HepG2 (cell line): ENCODE results near the gene IQCC. TPM values are rescaled to one million over a fixed set of nuclear protein-coding genes. Genes with fewer than 3 reads are reported as not detected.

Experiments
- ATAC-seq: fragments of 200-7000 bp; cut with Tn5 transposase; 3 replicates; pipeline ENCODE4 v1.9.1; 2020; ENCODE audit warnings: mild to moderate bottlenecking, moderate library complexity
- BruUV-seq: library from RNA; stranded (reverse); fragments of 400-500 nt; replicated peaks from 2 replicates; lab custom pipeline; 2021; lab: Mats Ljungman, UMichigan
- CTCF ChIA-PET: fragments of 300-600 bp; formaldehyde crosslinking; extraction: SDS; loops from one replicate; lab custom pipeline; 2021; ENCODE audit warnings: low total read pairs, inconsistent platforms, low intra/inter-chr PET ratio; lab: Yijun Ruan, JAX
- POLR2A ChIA-PET: fragments of 350-600 bp; sonication (Branson Sonifier 250); formaldehyde crosslinking; loops from one replicate; lab custom pipeline; 2020; ENCODE audit warnings: antibody characterized with exemption, inconsistent platforms; lab: Yijun Ruan, JAX
- DNase-seq: peaks from one replicate; pipeline ENCODE4 v3.0.0-alpha.2; 2015; ENCODE audit warnings: low spot score
- FAIRE-seq: peaks from 3 replicates; lab custom pipeline; 2011; peaks lifted over from hg19 to GRCh38; lab: Jason Lieb, UNC
- H2AFZ ChIP-seq: one replicate; pipeline ENCODE4 v1.6.1; 2011; ENCODE audit warnings: low read length, inconsistent platforms
- H3K27ac ChIP-seq: fragments of 300-600 bp; 3 replicates; pipeline ENCODE4 v1.8.0; 2011; ENCODE audit warnings: mixed run types, mild to moderate bottlenecking, mixed read lengths, low read length, inconsistent platforms; ENCODE audit not compliant: insufficient read depth; ENCODE audit errors: extremely low read length
- H3K27me3 ChIP-seq, 2 experiments: fragments of 200-600 bp in 1 of 2; 2 replicates in 1 of 2; 3 replicates in 1 of 2; pipeline versions ENCODE4 v1.6.0 to v1.8.0; 2011; ENCODE audit warnings: low read length in 2 of 2, mild to moderate bottlenecking in 2 of 2, moderate library complexity in 2 of 2, inconsistent platforms in 1 of 2; ENCODE audit not compliant: insufficient read depth in 2 of 2, control insufficient read depth in 1 of 2
- H3K36me3 ChIP-seq, 2 experiments: fragments of 200-600 bp in 1 of 2; replicated peaks in 1 of 2; 2 replicates in 1 of 2; 3 replicates in 1 of 2; pipeline versions ENCODE4 v1.5.1 to v1.8.0; 2011; ENCODE audit warnings: low read length in 2 of 2, inconsistent platforms in 1 of 2; ENCODE audit not compliant: insufficient read depth in 2 of 2, control insufficient read depth in 1 of 2
- H3K4me1 ChIP-seq: 2 replicates; pipeline ENCODE4 v1.5.1; 2012; ENCODE audit warnings: low read length, inconsistent platforms; ENCODE audit not compliant: insufficient read depth
- H3K4me2 ChIP-seq: 2 replicates; pipeline ENCODE4 v1.6.0; 2011; ENCODE audit warnings: low read depth, low read length, inconsistent platforms
- H3K4me3 ChIP-seq, 3 experiments: fragments of 200-600 bp in 1 of 3; sonication (generic), shearing (Covaris generic) in 1 of 3; replicated peaks in 1 of 3; 2 replicates each; pipeline ENCODE4 v1.5.1; 2011 to 2016; ENCODE audit warnings: low read length in 3 of 3, inconsistent platforms in 2 of 3, low read depth in 2 of 3, mild to moderate bottlenecking in 2 of 3, control low read depth in 1 of 3, mixed read lengths in 1 of 3; ENCODE audit not compliant: insufficient read depth in 1 of 3
- H3K79me2 ChIP-seq: one replicate; pipeline ENCODE4 v1.6.1; 2011; ENCODE audit warnings: low read length, inconsistent platforms; ENCODE audit not compliant: insufficient read depth
- H3K9ac ChIP-seq: 2 replicates; pipeline ENCODE4 v1.6.0; 2011; ENCODE audit warnings: mild to moderate bottlenecking, low read depth, low read length, inconsistent platforms; ENCODE audit not compliant: insufficient read depth
- H3K9me3 ChIP-seq: 2 replicates; pipeline ENCODE4 v1.5.1; 2012; ENCODE audit warnings: mild to moderate bottlenecking, low read length
- H4K20me1 ChIP-seq: 2 replicates; pipeline ENCODE4 v1.6.0; 2011; ENCODE audit warnings: inconsistent platforms, mild to moderate bottlenecking, low read length, moderate library complexity; ENCODE audit not compliant: insufficient read depth
- ATM ChIP-seq: fragments of 450-650 bp; IDR thresholded peaks from 2 replicates; pipeline ENCODE4 v1.7.1; 2017; ENCODE audit warnings: mild to moderate bottlenecking, borderline replicate concordance
- CEBPZ ChIP-seq: IDR thresholded peaks from 2 replicates; pipeline ENCODE4 v1.6.1; 2012; ENCODE audit warnings: low read length, improper control_type of control experiment
- CERS6 ChIP-seq: sonication (generic); formaldehyde crosslinking; IDR thresholded peaks from 2 replicates; pipeline ENCODE4 v1.5.0; 2020; ENCODE audit warnings: missing genetic modification reagents
- GLMP ChIP-seq: sonication (generic); formaldehyde crosslinking; IDR thresholded peaks from 2 replicates; pipeline ENCODE4 v1.9.0; 2021; ENCODE audit warnings: missing genetic modification reagents, mild to moderate bottlenecking, borderline replicate concordance
- HMG20B ChIP-seq: conservative IDR thresholded peaks from 2 replicates; pipeline ENCODE4 v1.6.1; 2016; ENCODE audit warnings: missing genetic modification reagents, missing compliant biosample characterization
- IKZF4 ChIP-seq: sonication (generic); formaldehyde crosslinking; IDR thresholded peaks from 2 replicates; pipeline ENCODE4 v1.5.1; 2020; ENCODE audit warnings: borderline replicate concordance, mild to moderate bottlenecking, low read depth, missing genetic modification reagents; ENCODE audit errors: not compliant biosample characterization
- KAT7 ChIP-seq: IDR thresholded peaks from 2 replicates; pipeline ENCODE4 v1.6.1; 2018; ENCODE audit warnings: borderline replicate concordance, missing compliant biosample characterization
- MEF2D ChIP-seq: sonication (generic); formaldehyde crosslinking; IDR thresholded peaks from 2 replicates; pipeline ENCODE4 v1.5.1; 2020; ENCODE audit warnings: mild to moderate bottlenecking, missing genetic modification reagents
- MTF2 ChIP-seq: sonication (generic); formaldehyde crosslinking; IDR thresholded peaks from 2 replicates; pipeline ENCODE4 v1.5.0; 2020; ENCODE audit warnings: missing genetic modification reagents, borderline replicate concordance
- PHF20 ChIP-seq: sonication (generic); formaldehyde crosslinking; IDR thresholded peaks from 2 replicates; pipeline ENCODE4 v1.5.0; 2020; ENCODE audit warnings: mild to moderate bottlenecking, missing genetic modification reagents
- SALL2 ChIP-seq: sonication (generic); formaldehyde crosslinking; IDR thresholded peaks from 2 replicates; pipeline ENCODE4 v1.8.1; 2023; ENCODE audit warnings: mild to moderate bottlenecking, missing genetic modification reagents, inconsistent platforms
- SOX13 ChIP-seq, 3 experiments: fragments of 450-650 bp in 1 of 3; sonication (generic) in 1 of 3; formaldehyde crosslinking in 1 of 3; IDR thresholded peaks in 2 of 3; conservative IDR thresholded peaks in 1 of 3; 2 replicates each; pipeline versions ENCODE4 v1.5.0 to v1.6.1; 2016 to 2020; ENCODE audit warnings: antibody characterized with exemption in 1 of 3, mild to moderate bottlenecking in 1 of 3, missing compliant biosample characterization in 1 of 3, missing genetic modification reagents in 1 of 3, moderate library complexity in 1 of 3
- SP140L ChIP-seq: sonication (generic); formaldehyde crosslinking; IDR thresholded peaks from 2 replicates; pipeline ENCODE4 v1.4.0; 2020; ENCODE audit warnings: missing genetic modification reagents, borderline replicate concordance
- ZFP1 ChIP-seq: IDR thresholded peaks from 2 replicates; pipeline ENCODE4 v1.6.1; 2016
- ZNF496 ChIP-seq: sonication (generic); formaldehyde crosslinking; IDR thresholded peaks from 2 replicates; pipeline ENCODE4 v1.8.1; 2023; ENCODE audit warnings: mild to moderate bottlenecking, moderate library complexity, missing genetic modification reagents; ENCODE audit not compliant: insufficient replicate concordance
- ZNF644 ChIP-seq: IDR thresholded peaks from 2 replicates; pipeline ENCODE4 v1.6.1; 2016; ENCODE audit warnings: low read depth
- ZNF740 ChIP-seq: sonication (generic); formaldehyde crosslinking; IDR thresholded peaks from 2 replicates; pipeline ENCODE4 v1.4.0; 2020; ENCODE audit warnings: missing genetic modification reagents
- ZNF777 ChIP-seq: sonication (generic); formaldehyde crosslinking; IDR thresholded peaks from 2 replicates; pipeline ENCODE4 v1.4.0; 2020; ENCODE audit warnings: missing genetic modification reagents
- WGBS: methylation state at CpG from one replicate; pipeline ENCODE4 v1.1.6; 2017; ENCODE audit warnings: low lambda C conversion rate; 5-methylcytosine and 5-hydroxymethylcytosine counted together
- in situ Hi-C: cut with HindIII; loops from 2 replicates; pipeline ENCODE4 v1.10.0; 2017; ENCODE audit warnings: low pct_unique_long_range_greater_than_20kb; ENCODE audit not compliant: extremely low pct_ligation_motif_present
- intact Hi-C: fragments of 100-400 bp; cut with micrococcal nuclease; formaldehyde crosslinking; loops from one replicate; pipeline ENCODE4 v1.10.0; 2022; ENCODE audit not compliant: unreplicated experiment
- polyA plus RNA-seq, 8 experiments: library from polyadenylated mRNA; depleted of rRNA in 3 of 8; stranded (reverse) in 7 of 8; unstranded in 1 of 8; fragments of >200 nt; fragmentation: Illumina TruSeq in 4 of 8; extraction: Trizol in 4 of 8; gene quantifications; 2 replicates each; pipeline versions ENCODE4 v1.2.1 to v1.2.3, GENCODE V29; 2011 to 2016; ENCODE audit warnings: low read depth in 4 of 8, missing spikeins in 1 of 8, mixed read lengths in 1 of 8; ENCODE audit not compliant: insufficient read depth in 1 of 8
- total RNA-seq, 5 experiments: library from RNA; depleted of rRNA; stranded (reverse); fragments of >200 nt; fragmentation: Illumina TruSeq; extraction: Trizol; gene quantifications; 2 replicates each; pipeline ENCODE4 v1.2.3, GENCODE V29; 2016; ENCODE audit warnings: low read depth in 1 of 5

Gene IQCC
- total and polyA plus RNA-seq, 2 of the 13 experiments (the other 11 are each of a cell fraction or from before 2014, with no cell fraction given): 1.7 to 3.0 TPM

DNA sequence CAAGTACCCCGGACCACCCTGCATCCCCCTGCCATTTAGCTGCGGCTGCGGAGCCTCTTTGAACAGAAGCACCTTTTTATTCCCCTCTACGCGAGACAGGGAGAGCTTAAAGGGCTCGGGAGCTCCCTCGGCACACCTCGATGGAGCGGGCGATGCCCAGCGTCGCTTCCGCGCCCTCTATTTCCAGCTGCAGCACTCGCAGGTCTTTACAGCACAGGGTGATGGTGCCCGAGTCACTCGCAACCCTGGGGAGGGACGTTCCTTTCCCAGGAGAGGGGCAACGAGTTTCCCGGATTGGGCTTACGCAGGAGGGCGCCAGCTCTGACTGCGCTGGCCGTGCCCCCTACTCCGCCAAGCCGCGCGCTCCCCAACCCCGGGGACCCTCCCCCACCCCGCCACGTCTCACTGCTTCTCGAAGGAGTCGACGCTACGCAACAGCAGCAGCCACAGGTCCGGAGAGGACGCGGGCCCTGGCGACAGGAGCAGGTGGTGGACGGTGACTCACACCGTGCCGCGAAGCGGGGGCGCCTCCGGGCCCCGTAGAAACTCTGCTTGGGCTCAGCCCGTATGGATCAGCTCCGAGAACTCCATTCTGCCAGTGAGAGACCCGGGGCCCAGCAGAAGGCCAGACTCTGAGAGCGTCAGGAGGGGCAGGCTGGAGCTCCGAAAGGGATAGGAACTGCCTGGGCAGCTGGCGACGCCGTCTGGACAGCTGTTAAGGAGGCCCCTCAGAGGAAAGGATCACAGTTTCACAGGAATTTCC is 35.7 kb downstream of the IQCC start:
- DNase-seq (no peak), FAIRE-seq (no peak), ATAC-seq (peak; percentile 87)
- Histone ChIP-seq H3K4me3 (peak overlapping the region; percentile 42 to 57 (median 56)), H4K20me1 (no peaks in the 10 kb centered on the region), H3K36me3 (no peaks in the 10 kb centered on the region), H3K4me2 (peak overlapping the region; percentile 74), H3K27ac (no peak overlapping the region), H2AFZ (no peak overlapping the region), H3K27me3 (no peaks in the 10 kb centered on the region), H3K9ac (peak overlapping the region; percentile 56), H3K4me1 (peaks cover 44% of the 10 kb centered on the region), H3K79me2 (no peaks in the 10 kb centered on the region), H3K9me3 (no peaks in the 10 kb centered on the region)
- intact Hi-C loops: no loop called here
- CTCF ChIA-PET: no interaction called here
- 16% methylated on average over 5 of the region's 55 CpGs for WGBS
- POLR2A ChIA-PET: interaction anchor here (0.9 to 3.2 kb wide), 14 partner anchors 9 to 153 kb away, joined by 3 to 28 read pairs (median 6); partner anchors contain the start of genes BSDC1, CCDC28B, LCK and MARCKSL1
- TSS peak; percentile 61 for BruUV-seq
- in situ Hi-C loops: no loop called here
- no peak for TF ChIP-seq ZNF496 (CRISPR knock-in tag)
- no peak for TF ChIP-seq HMG20B
- no peak for TF ChIP-seq PHF20 (CRISPR knock-in tag)
- no peak for TF ChIP-seq ATM
- peak; percentile 61; the same call in 1 of the 2 replicates for TF ChIP-seq MEF2D (CRISPR knock-in tag)
- peak; percentile 66 for TF ChIP-seq ZNF777
- no peak for TF ChIP-seq MTF2 (CRISPR knock-in tag)
- no peak for TF ChIP-seq ZFP1 (CRISPR knock-in tag)
- no peak for TF ChIP-seq IKZF4 (CRISPR knock-in tag)
- TF ChIP-seq SALL2 (CRISPR knock-in tag): 0 out of 2 replicates have a peak, but pooled peaks have one; percentile 50
- no peak; the same call in 1 of the 2 replicates for TF ChIP-seq KAT7 (CRISPR knock-in tag)
- TF ChIP-seq SP140L: no peak
- no peak for TF ChIP-seq ZNF644 (CRISPR knock-in tag)
- no peak for TF ChIP-seq GLMP
- TF ChIP-seq CERS6: no peak
- no peak for TF ChIP-seq SOX13 (IDR thresholded peaks at IDR 0.05)
- no peak for TF ChIP-seq SOX13 (CRISPR knock-in tag; conservative IDR thresholded peaks at IDR 0.05 in 1 of 2, IDR thresholded peaks at IDR 0.05 in 1 of 2)
- no peak for TF ChIP-seq CEBPZ
- TF ChIP-seq ZNF740: no peak
